Fibroblast of pulmonary artery (primary cell): ENCODE measurements around the gene EPB41L4B.

ENCODE experiments used
- DNase-seq: peaks from one replicate; pipeline ENCODE4 v3.0.0-alpha.2; 2010; ENCODE audit warnings: low read depth
- H3K4me3 ChIP-seq: replicated peaks from 2 replicates; pipeline ENCODE4 v1.5.1; 2011; ENCODE audit warnings: low read depth, mild to moderate bottlenecking, control low read depth, low read length, moderate library complexity
- CTCF ChIP-seq: IDR thresholded peaks from 2 replicates; pipeline ENCODE4 v1.5.1; 2011; ENCODE audit warnings: mild to moderate bottlenecking, control low read depth, low read length, inconsistent platforms; ENCODE audit errors: missing control alignments

EPB41L4B gene

GRCh38 chr9:109186857-109187520 is 133.9 kb downstream of the EPB41L4B start:
- DNase-seq = no peak
- H3K4me3 ChIP-seq = no peak overlapping the region
- TF ChIP-seq CTCF = no peak

GRCh38 chr9:109182940-109183798 is 137.7 kb downstream of the EPB41L4B start:
- H3K4me3 ChIP-seq = no peak overlapping the region
- TF ChIP-seq CTCF = peak; percentile 60
- peak; percentile 30 for DNase-seq

DNA sequence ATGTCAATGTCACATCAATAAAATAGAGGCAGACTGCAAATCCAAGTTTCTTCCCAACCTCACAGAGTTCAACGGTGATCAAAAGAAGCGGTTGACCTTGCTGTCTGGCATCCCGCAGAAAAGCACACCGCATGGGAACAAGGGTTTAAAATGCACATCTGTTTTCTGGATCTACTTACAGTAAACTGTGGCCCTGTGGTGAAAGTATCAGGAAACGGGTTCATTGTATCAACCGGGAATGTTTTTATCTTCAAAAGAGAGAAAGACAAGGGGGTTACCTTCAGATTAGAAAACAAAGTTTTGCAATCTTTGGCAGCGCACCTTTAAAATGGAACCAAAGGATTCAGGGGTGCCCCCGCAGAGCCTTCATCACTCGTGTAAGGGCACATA is 138.3 kb downstream of the EPB41L4B start:
- TF ChIP-seq CTCF = no peak
- no peak for DNase-seq
- H3K4me3 ChIP-seq = no peak overlapping the region

DNA sequence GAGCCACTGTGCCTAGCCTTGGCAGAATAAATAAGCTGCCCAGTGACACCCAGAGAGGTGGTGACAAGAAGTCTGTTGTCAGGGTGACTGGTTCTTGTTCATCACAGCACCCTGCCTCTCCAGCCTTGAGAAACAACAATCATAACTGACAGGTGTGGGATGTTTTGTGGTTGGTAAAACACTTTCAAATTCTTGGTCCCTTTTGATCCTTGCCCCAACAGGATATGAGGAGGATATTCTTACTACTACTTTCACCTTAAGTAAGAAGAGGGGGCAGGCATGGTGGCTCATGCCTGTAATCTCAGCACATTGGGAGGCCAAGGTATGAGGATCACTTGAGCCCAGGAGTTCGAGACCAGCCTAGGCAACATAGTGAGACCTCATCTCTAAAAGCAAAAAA is 139.6 kb downstream of the EPB41L4B start:
- no peak overlapping the region for H3K4me3 ChIP-seq
- DNase-seq = no peak
- TF ChIP-seq CTCF = no peak

DNA sequence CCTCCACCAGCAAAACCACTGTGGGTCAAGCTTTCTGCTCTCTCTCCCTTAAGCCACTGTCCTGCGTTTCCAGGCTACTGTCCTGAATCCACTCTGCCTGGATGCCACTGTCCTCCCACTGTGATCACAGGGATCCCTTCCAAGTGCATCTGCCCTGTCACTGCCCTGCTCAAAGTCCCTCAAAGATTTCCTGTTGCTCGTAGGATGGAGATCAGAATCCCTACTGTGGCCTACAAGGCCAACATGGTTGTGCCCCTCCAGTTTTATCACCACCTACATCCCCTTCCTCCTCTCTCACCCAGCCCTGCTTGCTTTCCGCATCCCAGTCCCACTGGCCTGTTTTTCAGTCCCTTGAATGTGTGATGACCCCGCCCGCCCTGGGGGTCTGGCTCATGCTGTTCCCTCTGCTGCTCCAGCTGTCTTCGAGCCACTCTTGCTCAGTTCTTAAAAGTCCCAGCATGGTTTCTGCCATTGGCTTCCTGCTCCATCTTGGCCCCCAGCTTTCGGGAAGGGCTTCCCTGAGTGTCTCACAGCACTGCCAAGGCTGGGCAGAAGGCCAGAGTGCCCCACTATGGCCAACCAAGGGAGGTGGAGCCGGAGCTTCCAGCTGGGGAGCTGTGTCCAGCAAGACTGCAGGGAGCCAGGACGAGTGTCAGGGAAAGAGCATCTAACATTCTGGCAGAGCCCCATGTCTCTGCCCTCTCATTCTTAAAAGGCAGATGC is 140.9 kb downstream of the EPB41L4B start:
- TF ChIP-seq CTCF = no peak
- no peak for DNase-seq
- H3K4me3 ChIP-seq = no peak overlapping the region

DNA sequence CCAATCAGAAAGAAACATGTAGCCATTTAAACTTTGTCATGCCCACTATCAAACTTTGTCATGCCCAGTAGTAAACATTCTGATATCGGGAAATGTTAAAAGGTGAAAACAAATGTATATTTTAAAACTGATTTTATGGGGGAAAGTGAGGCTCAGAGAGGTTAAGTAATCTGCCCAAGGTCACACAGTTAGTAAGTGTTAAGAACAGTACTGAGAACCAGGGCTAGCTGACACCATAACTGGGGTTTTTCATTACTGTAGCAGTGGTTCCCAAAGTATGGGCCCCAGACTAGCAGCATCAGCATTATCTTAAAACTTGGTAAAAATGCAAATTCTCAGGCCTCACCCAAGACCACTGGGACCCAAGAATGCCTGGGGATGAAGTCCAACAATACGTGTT is 143.9 kb downstream of the EPB41L4B start:
- no peak for DNase-seq
- TF ChIP-seq CTCF = no peak
- H3K4me3 ChIP-seq = no peak overlapping the region
